OCI-LY7 (cell line): ENCODE results near the gene PCCA. TPM values are rescaled to one million over a fixed set of nuclear protein-coding genes. Genes with fewer than 3 reads are reported as not detected.

Experiments
- BruUV-seq: library from RNA; stranded (reverse); fragments of 400-500 nt; replicated peaks from 2 replicates; lab custom pipeline; 2021; lab: Mats Ljungman, UMichigan
- CTCF ChIA-PET: fragments of 300-600 bp; sonication (Branson Sonifier 250); formaldehyde crosslinking; loops from one replicate; lab custom pipeline; 2022; ENCODE audit warnings: antibody characterized with exemption; ENCODE audit not compliant: unreplicated experiment; lab: Charles Lee
- POLR2A ChIA-PET: fragments of 300-600 bp; sonication (Branson Sonifier 250); formaldehyde crosslinking; loops from one replicate; lab custom pipeline; 2022; ENCODE audit warnings: antibody characterized with exemption; lab: Charles Lee
- DNase-seq: peaks from one replicate; pipeline ENCODE4 v3.0.0-alpha.2; 2015; ENCODE audit warnings: low spot score
- H2AFZ ChIP-seq: fragments of 200-600 bp; sonication (generic), shearing (Covaris generic); 2 replicates; pipeline ENCODE4 v1.6.1; 2014; ENCODE audit warnings: mild to moderate bottlenecking, antibody characterized with exemption, low read length, moderate library complexity
- H3K27ac ChIP-seq: fragments of 200-600 bp; sonication (generic); 2 replicates; pipeline ENCODE4 v1.5.1; 2014; ENCODE audit warnings: mixed run types, low read depth, mild to moderate bottlenecking, moderate library complexity, low read length, inconsistent platforms; ENCODE audit not compliant: poor library complexity, severe bottlenecking
- H3K36me3 ChIP-seq: fragments of 200-600 bp; sonication (generic); 2 replicates; pipeline ENCODE4 v1.6.1; 2014; ENCODE audit warnings: mild to moderate bottlenecking, antibody characterized with exemption, low read length, moderate library complexity, mixed read lengths; ENCODE audit not compliant: insufficient read depth
- H3K4me1 ChIP-seq: fragments of 200-600 bp; sonication (generic); 2 replicates; pipeline ENCODE4 v1.5.1; 2014; ENCODE audit warnings: mild to moderate bottlenecking, low read length; ENCODE audit not compliant: insufficient read depth, poor library complexity, severe bottlenecking
- H3K4me2 ChIP-seq: fragments of 200-600 bp; sonication (generic); 2 replicates; pipeline ENCODE4 v1.6.1; 2014; ENCODE audit warnings: mild to moderate bottlenecking, low read length
- H3K4me3 ChIP-seq: fragments of 200-600 bp; sonication (generic); 2 replicates; pipeline ENCODE4 v1.5.1; 2014; ENCODE audit warnings: mild to moderate bottlenecking, low read depth, low read length; ENCODE audit not compliant: poor library complexity, severe bottlenecking
- H3K79me2 ChIP-seq: fragments of 200-600 bp; sonication (generic); 2 replicates; pipeline ENCODE4 v1.6.1; 2016; ENCODE audit warnings: low read depth, mild to moderate bottlenecking, low read length, moderate library complexity, mixed read lengths; ENCODE audit not compliant: insufficient read depth
- H3K9me2 ChIP-seq: fragments of 200-600 bp; sonication (generic); 2 replicates; pipeline ENCODE4 v1.6.1; 2016; ENCODE audit warnings: mild to moderate bottlenecking, low read length, mixed read lengths; ENCODE audit not compliant: insufficient read depth
- H3K9me3 ChIP-seq: fragments of 200-600 bp; sonication (generic); 2 replicates; pipeline ENCODE4 v1.6.1; 2014; ENCODE audit warnings: mild to moderate bottlenecking, mixed run types, low read length, mixed read lengths
- H4K20me1 ChIP-seq: fragments of 200-600 bp; sonication (generic); 2 replicates; pipeline ENCODE4 v1.6.1; 2014; ENCODE audit warnings: mild to moderate bottlenecking, antibody characterized with exemption, low read length, moderate library complexity, mixed read lengths; ENCODE audit not compliant: insufficient read depth
- CTCF ChIP-seq: fragments of 200-600 bp; sonication (generic); conservative IDR thresholded peaks from 2 replicates; pipeline ENCODE4 v1.5.1; 2014; ENCODE audit warnings: mild to moderate bottlenecking, antibody characterized with exemption, low read length, moderate library complexity, mixed read lengths
- EZH2phosphoT487 ChIP-seq: fragments of 200-600 bp; sonication (generic); IDR thresholded peaks from 2 replicates; pipeline ENCODE4 v1.6.1; 2018; ENCODE audit warnings: low read depth, borderline replicate concordance, mild to moderate bottlenecking, mixed run types, antibody characterized with exemption, low read length, moderate library complexity, mixed read lengths
- intact Hi-C: fragments of 100-400 bp; cut with micrococcal nuclease; formaldehyde crosslinking; loops from one replicate; pipeline ENCODE4 v1.10.0; 2022; ENCODE audit not compliant: unreplicated experiment
- total RNA-seq, 2 experiments: library from RNA; depleted of rRNA in 1 of 2; stranded (reverse); fragments of >200 nt in 1 of 2; shearing (Covaris generic) in 1 of 2; gene quantifications; 2 replicates each; pipeline ENCODE4 v1.2.3, GENCODE V29; 2014 to 2022

Gene PCCA
- total RNA-seq, 2 experiments from 2014 or later: 2.7 to 7.2 TPM

GRCh38 chr13:100440751-100441425, 352.0 kb downstream of the PCCA start:
- H2AFZ ChIP-seq: no peak overlapping the region
- intact Hi-C loops: no loop called here
- no peak for DNase-seq
- H3K79me2 ChIP-seq: no peaks in the 10 kb centered on the region
- CTCF ChIA-PET: no interaction called here
- no peaks in the 10 kb centered on the region for H3K4me1 ChIP-seq
- H3K9me2 ChIP-seq: no peaks in the 10 kb centered on the region
- H3K36me3 ChIP-seq: no peaks in the 10 kb centered on the region
- H3K27ac ChIP-seq: no peak overlapping the region
- no TSS peak for BruUV-seq
- POLR2A ChIA-PET: interaction anchor here (1.5 kb wide), 1 partner anchor 426 kb away, joined by 3 read pairs; no protein-coding TSS in a partner anchor
- H4K20me1 ChIP-seq: no peaks in the 10 kb centered on the region
- H3K4me2 ChIP-seq: no peak overlapping the region
- H3K9me3 ChIP-seq: no peaks in the 10 kb centered on the region
- no peak for TF ChIP-seq CTCF
- TF ChIP-seq EZH2phosphoT487: no peak
- H3K4me3 ChIP-seq: no peak overlapping the region

- Histone ChIP-seq H3K4me2 (no peak overlapping the region), H2AFZ (no peak overlapping the region), H3K9me3 (no peaks in the 10 kb centered on the region), H3K9me2 (no peaks in the 10 kb centered on the region), H4K20me1 (no peaks in the 10 kb centered on the region), H3K4me1 (no peaks in the 10 kb centered on the region), H3K4me3 (no peak overlapping the region), H3K36me3 (no peaks in the 10 kb centered on the region), H3K79me2 (no peaks in the 10 kb centered on the region), H3K27ac (no peak overlapping the region)
- POLR2A ChIA-PET: interaction anchor here (0.7 kb wide), 1 partner anchor 38 kb away, joined by 4 read pairs; no protein-coding TSS in a partner anchor
- DNase-seq: no peak
- no peak for TF ChIP-seq EZH2phosphoT487
- no peak for TF ChIP-seq CTCF
- BruUV-seq: no TSS peak
- CTCF ChIA-PET: no interaction called here
- intact Hi-C loops: no loop called here
Measured at GRCh38 chr13:100442095-100442832, 353.4 kb downstream of the PCCA start.
